Activated T-helper 1 cell treated with Interleukin-2 at 50 U/mL for 16 hours (primary cell): ENCODE results near the gene TNFAIP3.
"Not testable (repeated sequence)": the region's sequence is repeated elsewhere in the genome, so short reads cannot be mapped to it uniquely, and the experiment has no call there.

Source experiments
- DNase-seq: peaks from one replicate; pipeline ENCODE4 v3.0.0-alpha.2; 2020; ENCODE audit warnings: low read depth

TNFAIP3 gene

GRCh38 chr6:137844773-137845172, 22.3 kb upstream of the TNFAIP3 start:
- DNase-seq: not testable (repeated sequence)

GRCh38 chr6:137845460-137845859, 21.6 kb upstream of the TNFAIP3 start:
- DNase-seq: no peak

DNA sequence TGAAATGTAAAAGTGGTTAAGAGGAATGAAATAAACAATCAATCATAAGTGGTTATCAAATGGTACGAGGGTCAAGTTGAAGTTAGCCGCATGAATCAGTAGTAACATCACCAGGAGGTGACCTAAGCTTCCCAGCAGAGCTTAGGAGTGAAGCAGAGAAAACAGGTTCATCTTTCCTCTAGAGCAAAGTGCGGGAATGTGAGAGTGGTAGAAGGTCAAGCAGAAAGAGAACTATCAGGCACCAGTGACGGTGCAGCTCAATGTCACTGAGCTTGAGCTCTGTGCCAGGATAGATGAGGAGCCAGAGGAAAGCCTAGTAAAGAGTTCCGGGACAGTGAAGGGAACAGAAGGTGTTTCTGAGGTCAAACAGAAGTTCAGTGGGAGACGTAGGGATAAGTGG, 20.8 kb upstream of the TNFAIP3 start:
- DNase-seq: no peak

DNA sequence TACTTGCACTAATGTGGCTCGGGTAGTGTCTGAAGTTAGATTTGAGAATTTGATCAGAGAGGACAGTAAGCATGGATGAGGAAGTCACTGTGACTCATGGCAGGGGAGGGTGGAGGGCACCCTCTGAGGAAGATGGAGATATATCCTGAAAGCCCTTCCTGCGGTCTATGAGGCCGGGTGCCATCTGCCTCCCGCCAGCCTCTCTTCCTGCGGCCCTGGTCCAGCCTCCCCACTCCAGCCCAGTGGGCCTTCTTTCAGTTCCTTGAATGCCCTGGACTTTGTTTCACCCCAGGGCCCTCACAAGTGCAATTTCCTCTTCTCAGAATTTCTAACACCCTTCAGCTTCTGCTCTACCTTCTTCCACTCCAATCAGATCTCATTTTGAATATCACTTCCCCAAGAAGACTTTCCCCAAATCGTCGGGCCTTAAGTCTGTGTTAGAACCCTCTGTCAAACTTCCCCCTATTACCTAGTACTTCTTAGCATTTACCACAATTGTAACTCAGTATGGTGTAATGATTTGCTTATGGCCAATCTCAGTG, 20.2 kb upstream of the TNFAIP3 start:
- DNase-seq: no peak

DNA sequence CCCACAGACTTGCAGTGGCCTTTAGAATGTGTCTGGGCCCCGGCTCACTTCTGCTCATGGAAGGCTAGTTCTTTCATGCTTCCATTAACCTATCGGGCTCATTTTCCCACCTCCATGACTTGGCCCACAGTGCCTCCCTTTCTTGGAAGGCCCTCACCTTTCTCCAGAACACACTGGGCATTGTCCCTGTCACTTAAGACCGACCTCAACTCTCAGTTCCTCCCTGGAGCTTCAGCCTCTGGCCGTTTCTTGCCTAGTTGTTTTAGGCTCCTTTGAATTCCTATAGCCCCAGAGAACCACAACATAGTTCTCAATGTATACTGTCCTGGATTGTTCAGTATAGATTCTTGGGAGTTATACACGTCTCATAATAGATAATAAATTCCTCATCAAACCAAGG, 19.3 kb upstream of the TNFAIP3 start:
- no peak for DNase-seq

DNA sequence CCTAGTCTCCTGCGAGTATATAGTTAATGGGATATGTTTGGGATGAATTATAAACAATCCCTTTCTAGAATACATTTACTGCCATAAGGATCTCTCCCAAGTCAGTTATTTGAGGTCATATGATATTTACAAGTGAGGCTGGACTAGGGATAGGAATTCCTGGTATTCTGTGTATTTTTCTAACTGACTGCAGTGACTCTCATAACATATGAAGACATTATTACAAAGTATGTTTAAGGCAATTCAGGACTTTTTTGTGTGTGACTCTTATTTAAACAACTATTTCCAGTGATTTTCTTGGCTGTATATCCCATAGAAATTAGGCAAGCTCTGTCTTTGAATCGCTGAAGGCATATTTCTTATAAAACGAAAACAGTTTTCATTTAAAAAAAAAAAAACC, 18.4 kb upstream of the TNFAIP3 start:
- no peak for DNase-seq

GRCh38 chr6:137849181-137849980, 17.7 kb upstream of the TNFAIP3 start:
- DNase-seq: no peak

- DNase-seq: no peak
These were observed 16.9 kb upstream of the TNFAIP3 start for GRCh38 chr6:137849981-137850714.

DNA sequence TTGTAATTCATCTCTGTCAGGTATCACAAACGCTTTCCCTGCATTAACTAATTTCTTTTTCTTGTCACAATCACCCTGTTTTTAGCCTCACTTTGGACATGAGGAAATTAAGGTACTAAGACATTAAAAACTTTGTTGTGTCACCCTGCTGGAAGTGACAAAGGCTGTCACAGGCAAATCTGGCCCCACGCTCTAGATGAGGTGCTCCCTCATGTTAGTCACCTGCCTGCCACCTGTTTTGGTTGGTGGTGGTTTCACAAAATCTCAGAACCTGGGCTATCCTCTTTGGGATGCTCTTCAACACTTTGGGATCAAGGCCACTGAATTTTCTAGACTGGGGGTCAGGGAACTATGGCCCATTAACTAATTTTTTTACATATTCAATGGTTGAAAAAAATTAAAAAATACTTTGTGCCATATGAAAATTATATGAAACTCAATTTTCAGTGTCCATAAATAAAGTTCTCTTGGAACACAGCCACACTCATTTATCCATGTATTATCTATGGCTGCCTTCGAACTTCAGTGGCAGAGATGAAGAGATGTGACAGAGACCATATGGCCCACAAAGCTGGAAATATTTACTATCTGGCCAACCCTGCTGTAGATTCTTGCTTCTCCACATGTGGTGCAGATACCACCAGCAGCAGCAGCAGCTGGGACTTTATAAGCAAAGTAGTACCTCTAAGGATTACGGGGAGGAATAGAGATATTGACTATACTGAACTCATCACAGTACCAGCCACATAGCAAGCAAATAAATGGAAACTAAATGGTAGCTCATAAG, 16.1 kb upstream of the TNFAIP3 start:
- no peak for DNase-seq

GRCh38 chr6:137851669-137852068, 15.4 kb upstream of the TNFAIP3 start:
- DNase-seq: no peak

DNA sequence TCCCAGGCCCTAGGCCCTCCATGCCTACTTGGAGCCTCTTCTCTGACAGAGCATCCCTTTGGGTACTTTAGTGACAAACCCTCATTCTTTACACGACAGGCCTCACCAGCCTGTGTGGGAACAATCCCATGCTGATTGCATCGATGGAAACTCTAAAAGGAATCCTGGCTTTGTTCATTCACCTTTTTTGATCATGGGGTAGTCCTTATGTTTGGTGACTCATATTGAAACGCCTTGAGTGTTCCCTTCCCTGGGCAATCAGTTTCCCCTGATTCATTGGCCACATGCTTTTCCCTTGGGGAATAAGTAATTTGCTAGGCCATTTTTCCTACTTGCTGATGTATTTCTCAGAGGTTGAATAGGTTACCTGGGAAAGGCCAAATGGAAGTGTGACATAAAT, 14.7 kb upstream of the TNFAIP3 start:
- no peak for DNase-seq

DNA sequence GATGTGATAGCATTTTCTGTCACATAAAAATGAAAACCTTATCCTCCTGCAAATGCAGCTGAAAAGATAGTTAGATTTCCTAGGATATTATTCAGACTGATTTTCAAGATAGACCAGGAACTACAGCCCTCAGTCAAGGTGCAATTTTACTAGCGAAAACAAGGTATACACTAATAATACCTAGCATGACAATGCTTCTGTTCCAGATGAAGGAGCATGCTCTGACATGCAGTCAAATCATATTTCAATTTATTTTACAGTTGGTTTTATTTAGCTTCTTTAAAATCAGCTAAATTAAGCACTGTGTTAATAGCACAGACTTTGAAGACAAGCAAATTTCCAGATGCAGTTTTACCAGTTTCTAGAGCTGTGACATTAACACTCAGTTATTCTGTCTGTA, 14.2 kb upstream of the TNFAIP3 start:
- DNase-seq: no peak

GRCh38 chr6:137853569-137854213, 13.4 kb upstream of the TNFAIP3 start:
- DNase-seq: no peak

DNA sequence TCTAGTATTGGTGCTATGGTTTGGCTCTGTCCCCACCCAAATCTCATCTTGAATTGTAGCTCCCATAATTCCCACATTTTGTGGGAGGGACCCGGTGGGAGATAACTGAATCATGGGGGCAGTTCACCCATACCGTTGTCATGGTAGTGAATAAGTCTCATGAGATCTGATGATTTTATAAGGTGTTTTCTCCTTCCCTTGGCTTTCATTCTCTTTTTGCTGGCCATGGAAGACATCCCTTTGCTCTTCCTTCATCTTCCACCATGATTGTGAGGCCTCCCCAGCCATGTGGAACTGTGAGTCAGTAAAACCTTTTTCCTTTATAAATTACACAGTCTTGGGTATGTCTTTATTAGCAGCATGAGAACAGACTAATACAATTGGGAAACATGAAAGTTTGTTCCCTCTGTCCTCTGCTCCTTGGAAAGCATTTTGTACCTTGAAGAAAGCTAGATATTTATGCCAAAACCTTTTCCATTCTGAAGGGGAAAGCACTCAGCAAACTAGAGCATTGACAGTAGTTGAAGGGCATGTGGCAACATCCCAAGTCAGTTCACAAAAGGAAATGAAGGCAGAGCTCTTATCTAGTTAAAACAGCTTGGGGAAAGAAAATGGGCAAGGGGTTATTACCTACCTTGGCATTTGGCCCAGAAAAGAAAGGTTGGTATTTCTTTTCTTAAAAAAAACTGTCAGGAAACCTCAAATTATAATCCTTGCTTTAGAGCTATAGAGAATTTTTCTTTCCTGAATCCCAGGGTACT, 10.7 kb upstream of the TNFAIP3 start:
- no peak for DNase-seq

DNA sequence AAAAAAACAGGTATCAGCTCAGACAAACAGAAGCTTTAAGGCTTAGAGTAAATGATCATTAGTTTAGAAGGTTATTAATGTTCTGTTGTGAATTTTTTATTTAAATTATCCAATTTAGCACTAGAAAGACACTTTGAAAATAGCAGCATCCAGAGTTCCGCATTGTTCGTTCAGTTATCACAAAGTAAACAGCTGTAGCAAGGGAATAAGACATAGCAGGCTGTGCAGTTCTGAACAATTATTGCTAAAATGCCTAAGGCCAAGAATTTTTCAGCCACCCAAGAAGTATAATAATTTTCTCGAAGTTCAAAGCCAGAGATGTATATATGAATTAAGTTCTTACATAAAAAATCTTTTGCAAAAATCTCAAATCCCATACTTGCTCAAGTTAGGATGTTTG, 8.0 kb upstream of the TNFAIP3 start:
- no peak for DNase-seq

DNA sequence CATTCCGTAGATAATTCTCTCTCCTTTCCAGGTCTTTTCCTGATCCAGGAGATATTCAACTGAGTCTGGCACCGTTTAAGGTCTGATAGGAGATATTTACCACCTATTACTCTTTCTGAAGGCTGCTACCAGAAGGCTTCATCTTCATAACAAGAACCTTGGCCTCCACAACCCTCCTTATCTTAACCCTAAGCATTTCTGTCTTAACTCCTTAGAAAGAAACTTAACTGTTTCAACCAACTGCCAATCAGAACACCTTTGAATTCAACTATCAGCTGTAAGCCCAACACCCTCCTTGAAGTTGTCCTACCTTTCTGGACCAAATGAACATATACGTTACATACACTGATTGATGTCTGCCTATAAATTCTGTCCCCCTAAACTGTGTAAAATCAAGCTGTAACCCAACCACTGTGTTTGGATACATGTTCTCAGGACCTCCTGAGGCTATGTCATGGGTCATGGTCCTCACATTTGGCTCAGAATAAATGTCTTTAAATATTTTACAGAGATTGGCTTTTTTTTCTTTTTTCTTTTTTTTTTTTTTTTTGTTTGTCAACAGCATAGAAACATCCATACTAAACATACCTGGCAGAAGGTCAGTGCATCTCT, 6.6 kb upstream of the TNFAIP3 start:
- DNase-seq: no peak

- no peak for DNase-seq
These were observed 5.3 kb upstream of the TNFAIP3 start for GRCh38 chr6:137861550-137862337.

DNA sequence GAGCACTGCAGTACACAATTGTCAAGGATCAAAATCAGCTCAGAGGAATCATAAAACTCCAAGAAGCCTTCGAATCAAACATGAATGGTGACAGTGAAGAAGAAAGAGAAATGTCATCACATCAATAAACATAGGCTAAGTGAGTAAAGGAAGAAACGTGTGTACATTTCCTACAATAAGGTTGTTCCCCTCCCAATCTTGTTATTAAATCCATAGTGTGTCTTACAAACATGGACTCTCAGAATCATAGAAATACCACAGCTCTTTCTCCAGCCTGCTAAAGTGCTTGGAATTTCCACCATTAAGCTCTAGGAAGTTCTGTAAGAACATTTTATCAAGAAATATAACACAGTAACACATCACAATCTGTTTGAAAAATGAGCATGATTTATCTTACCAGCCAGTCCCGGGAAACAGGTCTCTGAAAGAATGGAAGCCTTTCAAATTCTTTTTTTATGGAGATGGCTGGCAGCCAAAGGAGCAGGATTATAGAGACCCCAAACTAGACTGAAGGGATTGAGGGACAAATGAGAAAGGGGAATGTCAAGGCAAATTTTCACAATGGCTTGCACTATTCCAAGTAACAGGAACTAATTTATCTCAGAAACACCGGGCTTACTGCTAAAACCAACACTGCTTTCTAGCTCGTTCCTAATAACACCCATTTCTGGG, 4.5 kb upstream of the TNFAIP3 start:
- no peak for DNase-seq

DNA sequence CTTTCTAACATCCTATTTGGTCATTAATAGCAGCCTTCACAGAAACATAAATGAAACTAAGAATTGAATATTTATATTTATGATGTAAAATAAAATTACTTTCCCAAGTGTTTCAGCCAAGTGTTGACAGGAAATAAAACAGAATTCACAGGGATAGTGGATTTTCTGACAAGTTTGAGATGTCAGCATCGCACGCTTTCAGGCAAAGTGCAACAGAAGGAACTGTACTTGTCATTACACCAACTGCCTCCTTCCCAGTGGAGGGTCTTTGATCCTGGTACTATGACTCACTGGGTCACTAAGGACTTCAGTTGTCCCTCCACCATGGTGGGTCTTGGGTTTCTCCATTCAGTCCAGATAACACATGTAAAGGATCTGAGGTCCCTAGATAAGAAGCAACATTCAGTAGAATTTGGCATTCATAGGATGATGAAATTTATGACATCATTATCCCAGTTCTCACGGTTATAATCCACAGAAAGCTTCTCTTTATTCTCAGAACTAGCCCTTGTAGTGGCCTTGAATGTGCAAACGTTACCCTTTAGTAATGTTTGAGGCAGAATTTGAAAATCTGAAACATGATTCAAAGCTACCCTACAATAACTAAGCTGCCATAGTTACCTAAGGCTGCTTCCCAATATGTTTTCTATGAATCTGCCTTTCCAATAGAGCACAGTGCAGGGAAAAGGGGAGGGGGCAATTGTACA, 3.8 kb upstream of the TNFAIP3 start:
- DNase-seq: no peak
